Neural progenitor cell (in vitro differentiated cells): ENCODE measurements around the gene TNIP1.

Experiments
- CTCF ChIP-seq: fragments of 200-600 bp; sonication (generic); IDR thresholded peaks from 2 replicates; pipeline ENCODE4 v1.5.1; 2017; ENCODE audit warnings: antibody characterized with exemption, mild to moderate bottlenecking
- EZH2 ChIP-seq: fragments of 200-600 bp; sonication (generic); IDR thresholded peaks from 2 replicates; pipeline ENCODE4 v1.6.1; 2017; ENCODE audit warnings: antibody characterized with exemption, mild to moderate bottlenecking, moderate library complexity
- EZH2phosphoT487 ChIP-seq: fragments of 200-600 bp; sonication (generic); IDR thresholded peaks from 2 replicates; pipeline ENCODE4 v1.6.1; 2017; ENCODE audit warnings: antibody characterized with exemption

- TF ChIP-seq CTCF (no peak), EZH2 (no peak), EZH2phosphoT487 (no peak)
Measured at GRCh38 chr5:151094852-151095245, 14.0 kb upstream of the TNIP1 start.
